ENCODE measurements around the gene CSTF2T. TPM values are rescaled to one million over a fixed set of nuclear protein-coding genes. Genes with fewer than 3 reads are reported as not detected.

The CSTF2T gene, protein sequence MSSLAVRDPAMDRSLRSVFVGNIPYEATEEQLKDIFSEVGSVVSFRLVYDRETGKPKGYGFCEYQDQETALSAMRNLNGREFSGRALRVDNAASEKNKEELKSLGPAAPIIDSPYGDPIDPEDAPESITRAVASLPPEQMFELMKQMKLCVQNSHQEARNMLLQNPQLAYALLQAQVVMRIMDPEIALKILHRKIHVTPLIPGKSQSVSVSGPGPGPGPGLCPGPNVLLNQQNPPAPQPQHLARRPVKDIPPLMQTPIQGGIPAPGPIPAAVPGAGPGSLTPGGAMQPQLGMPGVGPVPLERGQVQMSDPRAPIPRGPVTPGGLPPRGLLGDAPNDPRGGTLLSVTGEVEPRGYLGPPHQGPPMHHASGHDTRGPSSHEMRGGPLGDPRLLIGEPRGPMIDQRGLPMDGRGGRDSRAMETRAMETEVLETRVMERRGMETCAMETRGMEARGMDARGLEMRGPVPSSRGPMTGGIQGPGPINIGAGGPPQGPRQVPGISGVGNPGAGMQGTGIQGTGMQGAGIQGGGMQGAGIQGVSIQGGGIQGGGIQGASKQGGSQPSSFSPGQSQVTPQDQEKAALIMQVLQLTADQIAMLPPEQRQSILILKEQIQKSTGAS
- total RNA-seq (22.1 and 28.5 TPM in 2 replicates), polyA plus RNA-seq (7.8 and 8.2 TPM in 2 replicates)

DNA sequence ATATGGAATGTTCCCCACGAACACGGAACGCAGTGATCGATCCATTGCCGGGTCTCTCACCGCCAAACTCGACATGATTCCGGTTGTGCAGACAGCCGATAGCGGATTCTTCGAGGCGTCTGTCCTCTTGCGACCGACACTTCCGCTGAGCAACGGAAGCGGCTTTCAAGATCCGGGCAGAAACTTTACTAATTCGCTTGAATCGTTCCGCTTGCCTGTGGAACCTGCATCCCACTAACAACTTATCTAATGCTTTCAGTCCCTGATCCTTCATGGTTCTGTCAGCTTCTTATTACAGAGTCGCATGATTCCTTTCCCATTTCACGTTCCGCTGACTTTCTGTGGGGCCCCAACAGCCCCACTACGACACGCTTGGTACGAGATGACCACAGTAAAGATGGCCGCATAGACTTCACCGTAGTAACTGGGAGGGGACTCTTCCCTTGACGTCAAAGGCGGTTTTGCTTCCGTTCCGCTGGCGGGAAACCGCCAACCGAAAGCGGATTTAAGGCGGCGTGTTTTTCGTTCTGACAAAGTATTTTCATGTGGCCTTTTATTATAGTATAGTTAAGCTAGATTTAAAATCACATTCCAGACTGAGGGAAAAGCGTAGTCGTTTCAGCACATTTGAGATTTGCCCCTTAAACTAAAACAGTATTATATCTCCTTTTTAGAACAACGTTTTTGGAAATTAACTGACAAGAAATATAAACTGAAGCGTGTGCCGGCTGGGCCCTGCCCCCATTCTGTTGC lies at the start of gene CSTF2T:
Gene CSTF2T, minus strand, starts transcription at position 121 of the 753 bp plus-strand sequence. Its CDS starts 46 bp downstream, at position 75.
- TF ChIP-seq, protein P1, sequence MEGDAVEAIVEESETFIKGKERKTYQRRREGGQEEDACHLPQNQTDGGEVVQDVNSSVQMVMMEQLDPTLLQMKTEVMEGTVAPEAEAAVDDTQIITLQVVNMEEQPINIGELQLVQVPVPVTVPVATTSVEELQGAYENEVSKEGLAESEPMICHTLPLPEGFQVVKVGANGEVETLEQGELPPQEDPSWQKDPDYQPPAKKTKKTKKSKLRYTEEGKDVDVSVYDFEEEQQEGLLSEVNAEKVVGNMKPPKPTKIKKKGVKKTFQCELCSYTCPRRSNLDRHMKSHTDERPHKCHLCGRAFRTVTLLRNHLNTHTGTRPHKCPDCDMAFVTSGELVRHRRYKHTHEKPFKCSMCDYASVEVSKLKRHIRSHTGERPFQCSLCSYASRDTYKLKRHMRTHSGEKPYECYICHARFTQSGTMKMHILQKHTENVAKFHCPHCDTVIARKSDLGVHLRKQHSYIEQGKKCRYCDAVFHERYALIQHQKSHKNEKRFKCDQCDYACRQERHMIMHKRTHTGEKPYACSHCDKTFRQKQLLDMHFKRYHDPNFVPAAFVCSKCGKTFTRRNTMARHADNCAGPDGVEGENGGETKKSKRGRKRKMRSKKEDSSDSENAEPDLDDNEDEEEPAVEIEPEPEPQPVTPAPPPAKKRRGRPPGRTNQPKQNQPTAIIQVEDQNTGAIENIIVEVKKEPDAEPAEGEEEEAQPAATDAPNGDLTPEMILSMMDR (IDR thresholded peaks at IDR 0.05; ENCODE audit: low read depth, low read length) = no peak
- Histone ChIP-seq H3K27ac (peak within 1 kb of the TSS; percentile 98), H3K27me3 (no peaks in the 10 kb centered on the region), H3K4me1 (ENCODE audit: low read depth) (peaks cover 15% of the 10 kb centered on the region), H3K4me3 (peak within 1 kb of the TSS; percentile 60), H3K36me3 (no peaks in the 10 kb centered on the region), H3K9me3 (ENCODE audit: low read depth) (no peaks in the 10 kb centered on the region)
- DNase-seq (ENCODE audit: low read depth in 1 of 2, low spot score in 1 of 2) = peak; percentile 93 to 97

DNA sequence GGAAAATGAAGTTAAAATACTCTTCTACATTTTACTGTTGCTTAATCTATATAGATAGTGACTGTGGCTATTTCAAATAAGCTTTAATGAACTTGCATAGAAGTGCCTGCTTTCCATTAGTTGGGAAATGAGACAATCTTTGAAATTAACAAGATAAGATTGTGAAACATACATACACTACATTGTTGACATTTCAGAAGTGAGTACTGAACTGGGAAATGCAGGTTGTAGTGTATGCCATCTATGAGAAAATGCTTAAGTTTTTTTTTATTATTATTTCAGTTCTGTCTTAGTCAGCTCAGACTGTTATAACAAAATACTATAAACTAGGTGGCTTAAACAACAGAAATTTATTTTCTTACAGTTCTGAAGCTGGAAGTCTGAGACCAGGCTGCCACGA lies 49.6 kb upstream of the CSTF2T start:
- DNase-seq (ENCODE audit: low read depth in 1 of 2, low spot score in 1 of 2) = peak in 1 of 2 donors; percentile 15
- H3K27me3 ChIP-seq = no peaks in the 10 kb centered on the region
- TF ChIP-seq, protein P1 (IDR thresholded peaks at IDR 0.05; ENCODE audit: low read depth, low read length) = no peak
- no peaks in the 10 kb centered on the region for H3K9me3 ChIP-seq (ENCODE audit: low read depth)
- H3K4me3 ChIP-seq = no peak overlapping the region
- no peak overlapping the region for H3K27ac ChIP-seq
- no peaks in the 10 kb centered on the region for H3K4me1 ChIP-seq (ENCODE audit: low read depth)
- H3K36me3 ChIP-seq = no peaks in the 10 kb centered on the region

DNA sequence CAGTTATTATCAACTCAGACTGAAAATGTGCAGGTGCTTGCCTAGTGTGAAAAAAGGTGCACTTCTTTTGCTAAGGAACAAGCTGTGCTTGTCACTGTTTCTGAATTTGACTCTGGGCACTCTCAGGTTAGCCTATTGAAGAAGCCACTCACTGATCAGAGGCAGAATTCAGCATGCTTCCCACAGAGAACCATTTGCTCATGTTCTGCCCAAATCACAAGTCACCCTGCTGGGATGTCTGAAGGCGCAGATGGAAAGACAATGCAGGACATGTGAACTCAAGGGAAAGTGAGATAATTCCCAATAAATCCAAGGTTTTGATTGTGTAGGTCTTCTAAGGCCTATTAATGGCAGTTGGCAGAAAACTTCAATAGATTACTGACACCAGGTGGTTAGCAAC lies 47.8 kb upstream of the CSTF2T start:
- no peaks in the 10 kb centered on the region for H3K36me3 ChIP-seq
- no peaks in the 10 kb centered on the region for H3K4me1 ChIP-seq (ENCODE audit: low read depth)
- no peaks in the 10 kb centered on the region for H3K27me3 ChIP-seq
- TF ChIP-seq, protein P1 (IDR thresholded peaks at IDR 0.05; ENCODE audit: low read depth, low read length) = no peak
- no peak overlapping the region for H3K27ac ChIP-seq
- H3K4me3 ChIP-seq = no peak overlapping the region
- no peak for DNase-seq (ENCODE audit: low read depth in 1 of 2, low spot score in 1 of 2)
- H3K9me3 ChIP-seq (ENCODE audit: low read depth) = no peaks in the 10 kb centered on the region

DNA sequence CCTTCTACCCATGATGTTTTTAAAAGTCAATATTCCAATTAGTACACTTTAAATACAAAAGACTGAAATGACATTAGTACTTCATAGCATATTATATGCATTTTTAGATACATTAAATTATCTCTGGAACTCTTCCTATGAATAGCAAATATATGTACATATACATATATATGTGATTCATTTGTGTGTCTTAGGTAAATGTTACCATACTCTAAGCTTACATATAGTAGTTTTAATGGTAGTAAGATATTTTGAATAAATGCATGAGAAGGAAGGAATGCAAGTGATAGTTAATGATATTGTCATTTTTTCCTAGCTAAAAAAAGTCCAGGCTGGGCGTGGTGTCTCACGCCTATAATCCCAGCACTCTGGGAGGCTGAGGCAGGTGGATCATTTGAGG lies 46.0 kb upstream of the CSTF2T start:
- TF ChIP-seq, protein P1 (IDR thresholded peaks at IDR 0.05; ENCODE audit: low read depth, low read length) = no peak
- Histone ChIP-seq H3K27ac (no peak overlapping the region), H3K36me3 (no peaks in the 10 kb centered on the region), H3K27me3 (no peaks in the 10 kb centered on the region), H3K9me3 (ENCODE audit: low read depth) (no peaks in the 10 kb centered on the region), H3K4me1 (ENCODE audit: low read depth) (no peaks in the 10 kb centered on the region), H3K4me3 (no peak overlapping the region)
- no peak for DNase-seq (ENCODE audit: low read depth in 1 of 2, low spot score in 1 of 2)

DNA sequence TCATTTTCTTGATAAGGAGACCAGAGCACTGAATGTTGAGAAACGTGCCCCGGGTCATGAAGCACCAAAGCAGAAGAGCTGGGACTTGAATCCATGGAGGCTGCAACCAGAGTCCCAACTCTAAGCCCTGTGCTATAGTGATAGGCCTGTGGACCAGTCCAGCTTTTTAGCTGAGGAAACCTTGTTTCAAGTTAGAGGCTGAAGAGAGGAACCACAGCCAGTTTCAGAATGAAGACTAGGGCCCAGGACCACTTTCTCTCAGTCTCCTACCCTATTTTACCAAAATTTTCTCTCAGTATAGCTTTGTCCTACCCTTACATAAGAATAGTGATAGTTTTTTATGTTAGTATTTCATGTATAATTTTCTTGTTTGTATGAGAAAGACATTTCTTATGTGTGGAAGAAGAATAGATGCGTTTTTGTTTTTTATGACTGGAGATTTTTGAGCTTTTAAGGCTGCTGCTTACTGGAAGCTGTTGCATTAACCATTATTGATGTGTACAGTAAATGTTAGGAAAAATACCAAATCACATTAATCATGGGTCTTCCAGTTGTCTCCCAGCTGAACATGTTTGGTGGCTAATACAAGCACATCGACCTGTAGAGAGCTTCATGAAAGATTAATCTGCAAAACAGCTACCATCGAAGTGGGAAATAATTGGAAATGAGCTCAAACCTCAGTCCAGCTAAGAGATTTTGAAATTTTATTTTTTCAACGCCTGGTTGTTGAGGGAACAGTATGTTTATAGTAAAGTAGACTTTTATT lies 45.0 kb upstream of the CSTF2T start:
- Histone ChIP-seq H3K27me3 (no peaks in the 10 kb centered on the region), H3K9me3 (ENCODE audit: low read depth) (no peaks in the 10 kb centered on the region), H3K36me3 (no peaks in the 10 kb centered on the region), H3K27ac (no peak overlapping the region), H3K4me1 (ENCODE audit: low read depth) (no peaks in the 10 kb centered on the region), H3K4me3 (no peak overlapping the region)
- no peak for DNase-seq (ENCODE audit: low read depth in 1 of 2, low spot score in 1 of 2)
- TF ChIP-seq, protein P1 (IDR thresholded peaks at IDR 0.05; ENCODE audit: low read depth, low read length) = no peak
